Measurements from ENCODE around the gene DLST. TPM values are rescaled to one million over a fixed set of nuclear protein-coding genes. Genes with fewer than 3 reads are reported as not detected.

The DLST gene
- total RNA-seq, 1 donor from 2014 or later, result 52.2 TPM

GRCh38 chr14:74860899-74861733 is 20.6 kb upstream of the DLST start:
- Histone ChIP-seq H3K9ac (no peak overlapping the region), H2AFZ (replicated peaks) (no peak overlapping the region), H3K4me1 (no peaks in the 10 kb centered on the region), H3F3A (ENCODE audit: low read depth) (no peaks in the 10 kb centered on the region), H3K27ac (no peak overlapping the region), H4K20me1 (ENCODE audit: low read depth) (no peaks in the 10 kb centered on the region), H3K9me3 (ENCODE audit: low read depth) (no peaks in the 10 kb centered on the region), H3K4me3 (no peak overlapping the region), H3K79me2 (ENCODE audit: low read depth) (no peaks in the 10 kb centered on the region), H3K27me3 (no peaks in the 10 kb centered on the region), H3K36me3 (no peaks in the 10 kb centered on the region), H3K4me2 (no peak overlapping the region)
- no peak for TF ChIP-seq EZH2 (IDR thresholded peaks at IDR 0.05)
- no peak for TF ChIP-seq EZH2phosphoT487 (IDR thresholded peaks at IDR 0.05)
- TF ChIP-seq CTCF (IDR thresholded peaks at IDR 0.05), result peak; percentile 91
- H3K4me3 Mint-ChIP-seq, result no peak overlapping the region
- no peak overlapping the region for H3K27ac Mint-ChIP-seq
- no peaks in the 10 kb centered on the region for H3K9me3 Mint-ChIP-seq
- no peaks in the 10 kb centered on the region for H3K36me3 Mint-ChIP-seq
- H3K27me3 Mint-ChIP-seq (ENCODE audit: insufficient read depth, low read depth), result peaks cover 2% of the 10 kb centered on the region
- peaks cover 2% of the 10 kb centered on the region for H3K4me1 Mint-ChIP-seq
- peak; percentile 93 for DNase-seq (ENCODE audit: low spot score)

- H3K4me3 Mint-ChIP-seq, result no peak overlapping the region
- H3K9me3 ChIP-seq (ENCODE audit: low read depth), result no peaks in the 10 kb centered on the region
- H4K20me1 ChIP-seq (ENCODE audit: low read depth), result no peaks in the 10 kb centered on the region
- no peak overlapping the region for H3K4me2 ChIP-seq
- TF ChIP-seq EZH2phosphoT487 (IDR thresholded peaks at IDR 0.05) (no peak), EZH2 (IDR thresholded peaks at IDR 0.05) (no peak), CTCF (IDR thresholded peaks at IDR 0.05) (no peak)
- no peaks in the 10 kb centered on the region for H3K36me3 ChIP-seq
- H3K79me2 ChIP-seq (ENCODE audit: low read depth), result no peaks in the 10 kb centered on the region
- no peak overlapping the region for H3K4me3 ChIP-seq
- no peaks in the 10 kb centered on the region for H3F3A ChIP-seq (ENCODE audit: low read depth)
- H2AFZ ChIP-seq (replicated peaks), result no peak overlapping the region
- H3K4me1 Mint-ChIP-seq, result peaks cover 2% of the 10 kb centered on the region
- no peak overlapping the region for H3K9ac ChIP-seq
- no peak overlapping the region for H3K27ac ChIP-seq
- no peaks in the 10 kb centered on the region for H3K36me3 Mint-ChIP-seq
- no peak overlapping the region for H3K27ac Mint-ChIP-seq
- H3K27me3 ChIP-seq, result no peaks in the 10 kb centered on the region
- DNase-seq (ENCODE audit: low spot score), result no peak
- no peaks in the 10 kb centered on the region for H3K4me1 ChIP-seq
- no peaks in the 10 kb centered on the region for H3K9me3 Mint-ChIP-seq
- peaks cover 4% of the 10 kb centered on the region for H3K27me3 Mint-ChIP-seq (ENCODE audit: insufficient read depth, low read depth)
Measured at GRCh38 chr14:74861734-74862090, 20.0 kb upstream of the DLST start.

- Mint-ChIP-seq H3K4me1 (no peaks in the 10 kb centered on the region), H3K27me3 (ENCODE audit: insufficient read depth, low read depth) (peaks cover 7% of the 10 kb centered on the region), H3K9me3 (no peaks in the 10 kb centered on the region), H3K4me3 (no peak overlapping the region), H3K27ac (peak overlapping the region; percentile 76), H3K36me3 (no peaks in the 10 kb centered on the region)
- no peak for DNase-seq (ENCODE audit: low spot score)
- H3K4me2 ChIP-seq, result no peak overlapping the region
- no peak for TF ChIP-seq CTCF (IDR thresholded peaks at IDR 0.05)
- no peak for TF ChIP-seq EZH2 (IDR thresholded peaks at IDR 0.05)
- no peaks in the 10 kb centered on the region for H3K4me1 ChIP-seq
- no peaks in the 10 kb centered on the region for H3K36me3 ChIP-seq
- no peaks in the 10 kb centered on the region for H3K79me2 ChIP-seq (ENCODE audit: low read depth)
- no peaks in the 10 kb centered on the region for H3K27me3 ChIP-seq
- no peak overlapping the region for H3K4me3 ChIP-seq
- H3K27ac ChIP-seq, result no peak overlapping the region
- no peak overlapping the region for H3K9ac ChIP-seq
- no peaks in the 10 kb centered on the region for H3F3A ChIP-seq (ENCODE audit: low read depth)
- H3K9me3 ChIP-seq (ENCODE audit: low read depth), result no peaks in the 10 kb centered on the region
- H4K20me1 ChIP-seq (ENCODE audit: low read depth), result no peaks in the 10 kb centered on the region
- no peak overlapping the region for H2AFZ ChIP-seq (replicated peaks)
Measured at GRCh38 chr14:74863274-74863673, 18.4 kb upstream of the DLST start.
